ENCODE measurements around the gene CMIP. TPM values are rescaled to one million over a fixed set of nuclear protein-coding genes. Genes with fewer than 3 reads are reported as not detected.
A peak's percentile ranks its signal among the peaks of the same experiment; 100 is the strongest.

Gene CMIP
- total and polyA plus RNA-seq, 10 of the 15 experiments (the other 5 are each of a cell fraction or from before 2014, with no cell fraction given): 1.2 to 43.2 (median 4.4) TPM

GRCh38 chr16:81715358-81716196 is 271.0 kb downstream of the CMIP start (continued):
- TF ChIP-seq ZBTB33 (IDR thresholded peaks at IDR 0.05) (no peak), E2F4 (IDR thresholded peaks at IDR 0.05; ENCODE audit: low read depth, low read length) (no peak), SRF (IDR thresholded peaks at IDR 0.05; ENCODE audit: low read depth in 2 of 2, low read length in 2 of 2) (no peak), BRCA1 (IDR thresholded peaks at IDR 0.05; ENCODE audit: low read depth, low read length) (no peak), POLR2AphosphoS2 (IDR thresholded peaks at IDR 0.05; ENCODE audit: low read depth, low read length) (no peak), SMAD1 (IDR thresholded peaks at IDR 0.05; ENCODE audit: low read depth, partially characterized antibody) (no peak), NFIC (IDR thresholded peaks at IDR 0.05; ENCODE audit: low read depth, low read length) (peak; percentile 29), ZNF207 (IDR thresholded peaks at IDR 0.05; ENCODE audit: borderline replicate concordance) (no peak), IRF5 (IDR thresholded peaks at IDR 0.05; ENCODE audit: borderline replicate concordance) (no peak), EP300 (IDR thresholded peaks at IDR 0.05; ENCODE audit: borderline replicate concordance in 1 of 2, control insufficient read depth in 1 of 2, low read depth in 2 of 2, low read length in 2 of 2) (peak; percentile 69 to 86), RFX5 (IDR thresholded peaks at IDR 0.05; ENCODE audit: low read depth, low read length) (no peak), RCOR1 (conservative IDR thresholded peaks at IDR 0.05; ENCODE audit: low read depth, low read length) (no peak), JUND (IDR thresholded peaks at IDR 0.05; ENCODE audit: low read depth, low read length) (no peak), ZSCAN29 (IDR thresholded peaks at IDR 0.05) (no peak), PBX3 (IDR thresholded peaks at IDR 0.05; ENCODE audit: insufficient replicate concordance, low read depth, low read length) (no peak), PAX8 (IDR thresholded peaks at IDR 0.05) (no peak), GATAD2B (conservative IDR thresholded peaks at IDR 0.05; ENCODE audit: low read depth) (0 out of 2 replicates have a peak, but pooled peaks have one; percentile 33), ATF3 (IDR thresholded peaks at IDR 0.05; ENCODE audit: borderline replicate concordance, extremely low read depth, low read depth, low read length) (no peak), HSF1 (IDR thresholded peaks at IDR 0.05; ENCODE audit: low read depth, low read length) (no peak)

All from GM12878 (cell line).